Activated naive CD4-positive, alpha-beta T cell (primary cell): ENCODE measurements around the gene COL5A1.

Source experiments
- DNase-seq, 4 experiments: peaks; one replicate each; lab custom pipeline; 2025; lab: John Stamatoyannopoulos, UW

Gene COL5A1

GRCh38 chr9:134641173-134641989, at the start of gene COL5A1:
Gene COL5A1 (plus strand): TSS chr9:134641803. CDS start chr9:134642188, 385 bp downstream.
- DNase-seq, result peak in 1 of 4 experiments; percentile 47

GRCh38 chr9:134592018-134592818, 49.4 kb upstream of the COL5A1 start:
- DNase-seq, result no peak

- no peak for DNase-seq
Observed at GRCh38 chr9:134592819-134593200, 48.8 kb upstream of the COL5A1 start.

GRCh38 chr9:134593286-134594077, 48.1 kb upstream of the COL5A1 start:
- DNase-seq, result no peak

- no peak for DNase-seq
Observed at GRCh38 chr9:134594078-134594941, 47.3 kb upstream of the COL5A1 start.

- DNase-seq, result no peak
Observed at GRCh38 chr9:134595014-134595413, 46.6 kb upstream of the COL5A1 start.

GRCh38 chr9:134597041-134597913, 44.3 kb upstream of the COL5A1 start:
- DNase-seq, result no peak

GRCh38 chr9:134597957-134598883, 43.4 kb upstream of the COL5A1 start:
- DNase-seq, result no peak

- no peak for DNase-seq
Observed at GRCh38 chr9:134598884-134599245, 42.7 kb upstream of the COL5A1 start.

- no peak for DNase-seq
Observed at GRCh38 chr9:134600371-134600770, 41.2 kb upstream of the COL5A1 start.

- no peak for DNase-seq
Observed at GRCh38 chr9:134600836-134601638, 40.6 kb upstream of the COL5A1 start.

- DNase-seq, result no peak
Observed at GRCh38 chr9:134601764-134602163, 39.8 kb upstream of the COL5A1 start.

GRCh38 chr9:134602547-134603362, 38.8 kb upstream of the COL5A1 start:
- no peak for DNase-seq

GRCh38 chr9:134604834-134605233, 36.8 kb upstream of the COL5A1 start:
- no peak for DNase-seq

GRCh38 chr9:134605351-134605965, 36.1 kb upstream of the COL5A1 start:
- DNase-seq, result no peak

GRCh38 chr9:134605966-134606357, 35.6 kb upstream of the COL5A1 start:
- DNase-seq, result no peak
